Right cardiac atrium (tissue), 5 donors: ENCODE data around the gene UNC5A. TPM values are rescaled to one million over a fixed set of nuclear protein-coding genes. Genes with fewer than 3 reads are reported as not detected.

ENCODE experiments used
- ATAC-seq, 2 donors: fragments of 200-7000 bp; cut with Tn5 transposase; one replicate each; pipeline versions ENCODE4 v1.8.0 to v1.9.1; 2020; ENCODE audit warnings: moderate library complexity in 2 of 2, mild to moderate bottlenecking in 1 of 2
- DNase-seq, 3 donors: peaks; one replicate each; pipeline ENCODE4 v3.0.0-alpha.2; 2020
- H3K27ac ChIP-seq: one replicate; pipeline ENCODE4 v1.5.1; 2013; ENCODE audit warnings: mild to moderate bottlenecking, low read length, control low read depth, moderate library complexity
- H3K27me3 ChIP-seq: one replicate; pipeline ENCODE4 v1.6.1; 2013; ENCODE audit not compliant: control insufficient read depth, insufficient read depth
- H3K4me1 ChIP-seq: one replicate; pipeline ENCODE4 v1.6.1; 2013; ENCODE audit warnings: low read length; ENCODE audit not compliant: control insufficient read depth, insufficient read depth
- H3K4me3 ChIP-seq: one replicate; pipeline ENCODE4 v1.5.1; 2013; ENCODE audit warnings: low read length, control low read depth
- H3K9me3 ChIP-seq: one replicate; pipeline ENCODE4 v1.6.1; 2013; ENCODE audit warnings: low read length; ENCODE audit not compliant: control insufficient read depth
- WGBS: extraction: QIAGEN DNeasy Blood & Tissue Kit; methylation state at CpG from one replicate; pipeline ENCODE4 v1.1.7; 2013; 5-methylcytosine and 5-hydroxymethylcytosine counted together
- intact Hi-C, 4 donors: fragments of 100-400 bp; cut with DNase I; formaldehyde crosslinking; loops; one replicate each; pipeline versions ENCODE4 v1.11.0 to v1.14.0; 2022 to 2023
- polyA plus RNA-seq: library from polyadenylated mRNA; stranded (reverse); fragments of 200-250 nt; gene quantifications from one replicate; pipeline ENCODE4 v1.2.3, GENCODE V29; 2013
- total RNA-seq, 4 donors: library from RNA; stranded (reverse); fragmentation: NEBNext Ultra II Directional; extraction: Animal tissue kit (Norgen Biotek cat#: 25700); gene quantifications; one replicate each; pipeline ENCODE4 v1.2.1, GENCODE V29; 2021
- donor health status: healthy with polysubstance abuse.
- donor health status: DM: no; HTN: yes; CAD: no.
- donor health status: DM: no; HTN: no; CAD: no.
- donor health status: DM: no; HTN: yes; CAD: no; lungs with severe emphysema.
- donor health status: DM: yes; HTN: yes; CAD: no.

Gene UNC5A
- total and polyA plus RNA-seq, 5 donors = 0.17 to 0.85 (median 0.62) TPM

DNA sequence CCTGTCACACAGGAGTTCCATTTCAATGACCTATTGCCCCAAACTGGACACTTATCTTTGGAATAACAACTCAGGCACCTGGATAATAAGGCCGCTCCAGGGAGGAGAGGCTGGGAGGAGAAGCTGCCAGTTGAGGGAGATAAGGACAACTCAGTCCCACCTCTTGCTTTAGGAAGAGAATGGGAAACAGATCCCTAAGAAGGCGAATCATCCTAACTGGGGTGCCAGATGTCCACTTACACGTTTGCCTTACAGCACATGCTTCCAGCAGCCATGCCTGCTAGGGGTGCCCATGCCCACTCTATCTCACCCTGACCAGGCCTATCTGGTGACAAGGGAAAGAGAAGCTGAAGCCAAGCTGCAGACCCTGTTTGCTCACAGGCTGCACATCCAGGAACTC, 82.3 kb downstream of the UNC5A start:
- ATAC-seq = no peak
- DNase-seq = no peak
- intact Hi-C loops = no loop called here
- no peaks in the 10 kb centered on the region for H3K4me1 ChIP-seq
- 46% methylated on average over 3 of the region's 3 CpGs for WGBS
- no peak overlapping the region for H3K4me3 ChIP-seq
- H3K27ac ChIP-seq = no peak overlapping the region
- no peaks in the 10 kb centered on the region for H3K27me3 ChIP-seq
- H3K9me3 ChIP-seq = no peaks in the 10 kb centered on the region

DNA sequence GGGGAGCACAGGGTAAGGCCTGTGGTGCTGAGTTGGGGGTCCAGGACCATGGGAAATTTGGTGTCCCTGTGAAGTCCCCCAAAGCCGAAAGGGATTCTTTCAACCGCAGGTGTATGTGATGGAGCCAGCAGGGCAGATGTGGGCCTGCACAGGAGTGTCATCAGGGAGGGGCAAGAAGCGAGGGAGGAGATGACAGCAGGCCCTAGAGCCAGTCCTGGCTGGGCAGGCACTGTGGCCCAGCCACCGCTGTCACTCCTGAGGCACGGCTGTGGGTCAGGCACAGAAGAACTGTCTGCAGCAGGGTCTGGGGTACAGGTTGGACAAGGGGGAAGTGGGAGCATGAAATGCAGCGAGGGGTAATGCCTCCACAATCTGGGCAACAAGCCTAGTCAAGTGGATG, 83.9 kb downstream of the UNC5A start:
- Histone ChIP-seq H3K4me1 (no peaks in the 10 kb centered on the region), H3K4me3 (no peak overlapping the region), H3K27me3 (no peaks in the 10 kb centered on the region), H3K9me3 (no peaks in the 10 kb centered on the region), H3K27ac (no peak overlapping the region)
- ATAC-seq = no peak
- 92% methylated on average over 6 of the region's 6 CpGs for WGBS
- no peak for DNase-seq
- intact Hi-C loops = no loop called here

DNA sequence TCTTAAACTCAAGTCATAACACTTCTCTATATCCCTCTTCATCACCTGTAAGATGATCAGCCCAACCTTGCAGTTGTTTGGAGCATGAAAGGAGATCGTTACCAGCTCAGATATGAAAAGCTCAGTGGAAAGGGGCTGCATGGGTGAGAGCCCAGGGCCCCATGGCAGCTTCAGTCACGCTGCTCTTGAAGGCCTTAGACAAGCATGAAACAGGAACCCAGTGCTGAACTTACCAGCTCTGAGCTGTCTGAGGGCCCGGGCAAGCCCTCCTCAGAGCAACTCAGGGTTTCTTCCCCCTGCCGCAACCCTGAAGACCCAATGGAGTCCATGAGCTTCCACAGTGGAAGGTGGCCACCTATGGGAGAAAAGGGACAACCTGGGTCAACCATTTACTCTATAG, 85.5 kb downstream of the UNC5A start:
- no peaks in the 10 kb centered on the region for H3K27me3 ChIP-seq
- WGBS = 84% methylated on average over 4 of the region's 4 CpGs
- H3K4me3 ChIP-seq = no peak overlapping the region
- intact Hi-C loops = no loop called here
- no peak overlapping the region for H3K27ac ChIP-seq
- DNase-seq (no peak), ATAC-seq (no peak)
- no peaks in the 10 kb centered on the region for H3K9me3 ChIP-seq
- no peaks in the 10 kb centered on the region for H3K4me1 ChIP-seq

DNA sequence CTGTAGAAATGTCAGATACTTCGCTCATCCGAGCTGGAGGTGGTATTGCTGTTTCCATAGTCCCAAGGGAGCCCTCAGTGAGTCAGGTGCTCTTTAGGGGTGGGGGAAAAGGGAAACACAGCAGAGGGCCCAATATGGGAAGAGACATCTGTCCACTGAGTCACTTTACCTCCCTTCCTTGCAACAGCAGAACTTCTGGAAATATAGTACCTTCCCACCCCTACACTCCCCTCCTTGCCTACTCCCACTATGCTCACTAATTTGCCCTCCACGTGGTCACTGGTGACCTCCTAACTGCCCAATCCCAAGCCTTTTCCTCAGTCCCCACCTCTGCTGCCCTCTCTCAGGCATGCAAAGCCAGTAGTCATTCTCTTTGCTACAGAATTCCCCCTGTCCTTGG, 86.9 kb downstream of the UNC5A start:
- WGBS = 59% methylated on average over 3 of the region's 3 CpGs
- H3K9me3 ChIP-seq = no peaks in the 10 kb centered on the region
- H3K27ac ChIP-seq = no peak overlapping the region
- no peaks in the 10 kb centered on the region for H3K27me3 ChIP-seq
- intact Hi-C loops = no loop called here
- no peaks in the 10 kb centered on the region for H3K4me1 ChIP-seq
- no peak overlapping the region for H3K4me3 ChIP-seq
- DNase-seq = no peak
- no peak for ATAC-seq

DNA sequence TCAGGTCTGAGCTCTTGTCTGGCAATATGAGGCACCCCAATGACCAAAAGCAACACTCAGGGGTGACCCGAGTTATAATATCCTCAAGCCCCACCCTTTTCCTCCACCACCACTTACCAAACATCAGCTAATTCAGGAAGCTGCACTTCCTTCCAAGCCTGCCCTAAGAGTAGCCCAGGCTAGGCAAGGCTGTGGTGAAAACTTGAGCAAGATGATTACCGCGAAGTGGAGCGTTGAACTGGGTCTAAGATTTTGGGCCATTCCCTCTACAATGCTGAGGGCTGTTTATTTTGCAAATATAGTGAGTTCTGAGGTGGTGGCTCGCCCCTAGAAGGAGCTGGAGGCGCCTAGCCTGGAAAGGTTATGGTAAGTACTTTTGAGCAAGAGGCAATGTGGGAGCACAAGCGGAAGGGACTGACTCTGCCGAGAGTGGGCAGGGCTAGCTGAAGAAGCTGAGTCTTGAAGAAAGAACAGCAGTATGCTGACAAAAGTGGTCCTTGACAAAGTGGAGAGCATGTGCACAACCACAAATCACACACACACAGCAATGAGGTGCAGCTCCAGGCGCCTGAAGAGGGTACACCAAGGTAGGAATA, 89.0 kb downstream of the UNC5A start, which contains the start of gene HK3:
TSS of gene HK3 (minus strand) at position 51 of the 596 bp plus-strand sequence. CDS start 3,187 bp downstream, outside the sequence.
- intact Hi-C loops = no loop called here
- 62% methylated on average over 9 of the region's 9 CpGs for WGBS
- DNase-seq (no peak), ATAC-seq (peak; percentile 50 to 69)
- Histone ChIP-seq H3K4me3 (peak within 1 kb of the TSS; percentile 18), H3K27me3 (no peaks in the 10 kb centered on the region), H3K9me3 (no peaks in the 10 kb centered on the region), H3K4me1 (no peaks in the 10 kb centered on the region), H3K27ac (no peak within 1 kb of the TSS)

DNA sequence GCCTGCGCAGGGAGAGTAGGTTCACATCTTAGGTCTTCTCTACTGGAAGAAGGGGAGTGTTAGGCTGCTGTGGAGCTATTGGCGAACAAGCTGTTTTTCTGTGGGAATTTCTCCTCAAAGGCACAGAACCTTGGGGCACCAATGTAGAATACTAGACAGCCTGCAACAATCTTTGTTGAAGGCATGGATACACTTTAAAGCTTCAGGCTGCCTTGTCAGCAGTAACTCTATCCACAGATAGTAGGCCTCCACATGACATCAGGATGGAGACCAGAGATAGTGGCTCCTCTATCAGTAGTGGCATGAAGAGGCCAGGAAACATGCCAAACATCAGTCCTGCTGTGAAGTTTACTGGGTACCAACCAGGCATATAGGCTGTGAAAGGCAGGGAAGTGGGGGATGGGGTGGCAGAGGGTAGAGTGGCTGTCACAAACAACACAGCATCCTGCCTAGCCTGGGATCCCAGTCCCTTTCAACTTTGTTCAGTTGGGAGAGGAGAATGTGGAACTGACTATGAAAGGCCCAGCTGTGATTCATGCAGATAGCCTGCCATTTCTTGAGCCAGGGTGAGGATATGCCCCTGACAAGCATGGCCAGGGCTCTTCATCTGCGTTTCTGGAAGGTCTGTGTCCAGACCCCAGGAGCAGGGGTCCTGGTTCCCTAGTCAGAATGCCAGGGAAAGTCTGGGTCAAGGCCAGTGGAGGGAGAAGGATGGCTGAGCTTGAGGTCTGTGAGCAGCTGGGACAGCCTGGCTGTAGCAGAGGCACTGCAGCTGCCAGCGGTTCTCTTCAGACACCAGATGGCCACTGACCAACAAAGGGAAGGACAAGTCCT, 89.8 kb downstream of the UNC5A start:
- intact Hi-C loops = no loop called here
- ATAC-seq = peak in 1 of 2 donors; percentile 23
- Histone ChIP-seq H3K4me3 (no peak overlapping the region), H3K27ac (no peak overlapping the region), H3K27me3 (no peaks in the 10 kb centered on the region), H3K9me3 (no peaks in the 10 kb centered on the region), H3K4me1 (no peaks in the 10 kb centered on the region)
- WGBS = 81% methylated on average over 4 of the region's 4 CpGs
- DNase-seq = no peak

DNA sequence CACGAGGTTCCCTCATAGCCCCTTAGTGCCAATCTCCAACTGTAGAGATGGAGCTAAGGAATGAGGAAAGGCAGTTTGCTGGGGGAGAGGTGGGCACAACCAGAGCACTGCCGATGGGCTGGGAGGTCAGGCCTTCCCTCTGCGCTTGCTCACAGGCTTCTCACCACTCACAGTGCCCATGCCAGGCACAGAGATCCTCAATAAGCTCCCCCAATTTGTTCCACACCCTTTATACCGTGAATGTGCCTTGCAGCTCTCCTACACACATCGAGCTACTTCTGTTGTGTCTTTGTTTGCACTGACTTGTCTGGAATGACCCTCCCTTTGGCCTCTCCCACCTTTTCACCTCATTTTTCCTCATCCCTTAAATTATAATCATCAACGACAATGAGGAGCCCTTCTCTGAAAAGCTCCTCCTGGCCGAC, 90.4 kb downstream of the UNC5A start:
- intact Hi-C loops = no loop called here
- H3K27me3 ChIP-seq = no peaks in the 10 kb centered on the region
- no peaks in the 10 kb centered on the region for H3K9me3 ChIP-seq
- ATAC-seq = no peak
- H3K27ac ChIP-seq = no peak overlapping the region
- no peak for DNase-seq
- H3K4me1 ChIP-seq = no peaks in the 10 kb centered on the region
- WGBS = 82% methylated on average over 7 of the region's 7 CpGs
- H3K4me3 ChIP-seq = no peak overlapping the region

DNA sequence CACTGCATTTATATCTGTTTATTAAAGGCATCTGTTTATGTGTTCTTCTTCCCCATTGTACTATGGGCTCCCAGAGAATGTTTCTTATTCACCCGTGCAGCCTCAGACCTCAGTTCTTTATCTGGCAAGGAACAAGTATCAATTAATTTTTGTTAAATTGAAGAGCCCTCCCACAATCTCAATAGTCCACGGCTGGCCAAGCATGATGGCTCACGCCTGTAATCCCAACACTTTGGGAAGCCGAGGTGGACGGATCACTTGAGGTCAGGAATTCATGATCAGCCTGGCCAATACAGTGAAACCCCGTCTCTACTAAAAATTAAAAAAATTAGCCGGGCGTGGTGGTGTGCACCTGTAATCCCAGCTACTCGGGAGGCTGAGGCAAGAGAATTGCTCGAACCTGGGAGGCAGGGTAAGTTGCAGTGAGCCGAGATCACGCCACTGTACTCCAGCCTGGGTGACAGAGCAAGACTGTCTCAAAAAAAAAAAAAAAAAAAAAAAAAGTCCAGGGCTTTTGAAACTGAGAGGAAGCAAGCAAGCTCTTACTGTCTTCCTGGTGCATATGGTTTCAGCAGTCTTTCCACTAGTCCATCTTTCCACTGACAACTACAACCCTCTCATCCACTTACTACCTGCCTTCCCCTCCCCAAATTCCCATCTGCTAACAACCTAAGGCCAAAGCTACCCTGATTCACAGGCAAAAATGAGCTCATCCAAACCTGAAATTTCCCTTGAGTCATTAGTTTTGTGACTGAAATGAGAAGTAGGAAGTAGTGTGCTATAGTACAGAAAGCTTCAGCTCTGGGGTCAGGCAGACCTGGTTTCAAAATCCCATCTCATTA, 91.1 kb downstream of the UNC5A start:
- Histone ChIP-seq H3K27ac (no peak overlapping the region), H3K27me3 (no peaks in the 10 kb centered on the region), H3K4me1 (no peaks in the 10 kb centered on the region), H3K4me3 (no peak overlapping the region), H3K9me3 (no peaks in the 10 kb centered on the region)
- no peak for ATAC-seq
- no peak for DNase-seq
- 89% methylated on average over 12 of the region's 12 CpGs for WGBS
- intact Hi-C loops = no loop called here

DNA sequence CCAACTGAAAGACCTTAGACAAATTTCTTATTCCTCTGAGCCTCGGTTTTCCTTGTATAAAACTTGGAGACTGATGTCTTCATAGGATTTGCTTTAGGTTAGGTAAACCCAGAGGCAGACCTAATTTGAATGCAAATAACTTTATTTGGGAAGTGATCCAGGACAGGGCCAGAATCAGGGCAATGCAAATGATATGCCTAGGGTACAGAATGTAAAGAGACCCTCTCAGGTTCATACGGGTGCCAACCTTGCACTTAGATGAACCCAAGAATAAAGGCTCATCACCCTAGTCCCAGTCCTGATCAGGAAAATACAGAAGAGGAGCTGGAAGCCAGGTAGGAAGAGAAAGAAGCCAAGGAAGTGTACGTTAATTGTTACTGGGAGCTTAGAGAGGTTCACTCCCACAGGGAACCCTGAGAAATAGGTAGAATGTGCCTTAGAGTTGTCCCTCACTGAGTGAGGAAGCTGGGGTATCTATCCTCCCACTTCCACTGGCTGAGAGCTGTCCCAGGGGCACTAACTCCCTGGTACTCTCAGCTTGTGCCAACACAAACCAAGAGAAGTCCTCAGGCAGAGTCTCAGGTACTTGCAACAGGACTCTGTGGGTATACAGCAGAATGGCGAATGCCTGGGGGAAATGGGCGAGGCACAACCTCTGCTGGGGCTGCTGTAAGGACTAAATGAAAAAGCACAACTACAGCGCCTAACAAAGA, 91.9 kb downstream of the UNC5A start:
- H3K27me3 ChIP-seq = no peaks in the 10 kb centered on the region
- intact Hi-C loops = no loop called here

DNA sequence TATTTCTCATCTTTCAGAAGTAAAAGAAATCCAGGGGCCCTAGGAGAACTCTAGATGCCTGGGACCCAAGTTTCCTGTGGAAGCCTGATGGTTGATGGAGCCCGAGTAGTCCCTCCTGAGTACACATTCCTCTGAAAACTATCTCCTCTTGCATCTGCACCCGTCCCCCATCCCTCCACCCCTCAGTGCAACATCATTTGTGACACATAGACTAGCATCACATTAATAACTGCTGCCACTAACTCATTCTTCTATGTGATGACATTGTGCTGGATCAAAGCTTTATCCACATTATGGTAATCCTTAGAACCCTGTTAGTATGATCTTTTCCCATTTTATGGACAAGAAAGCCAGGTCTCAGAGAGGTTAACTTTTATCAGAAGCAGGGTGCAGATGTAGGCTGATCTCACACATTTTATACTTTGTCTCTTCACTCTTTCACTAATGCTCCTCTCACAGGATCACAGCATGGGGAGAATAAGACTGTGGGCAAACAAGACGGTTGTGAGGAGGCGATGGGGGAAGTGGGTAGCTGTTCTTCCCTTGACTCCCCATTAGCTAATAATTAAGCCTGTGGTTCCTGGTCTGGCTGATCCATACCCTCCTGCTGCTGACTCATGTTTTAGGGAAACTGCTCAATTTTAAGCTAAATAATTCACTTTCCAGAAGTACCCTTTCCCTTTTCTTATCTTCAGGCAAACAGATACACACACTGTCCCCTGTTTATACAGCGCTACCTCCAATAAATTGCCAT, 92.7 kb downstream of the UNC5A start:
- DNase-seq (no peak), ATAC-seq (no peak)
- Histone ChIP-seq H3K27ac (no peak overlapping the region), H3K27me3 (no peaks in the 10 kb centered on the region), H3K9me3 (no peaks in the 10 kb centered on the region), H3K4me3 (no peak overlapping the region), H3K4me1 (no peaks in the 10 kb centered on the region)
- intact Hi-C loops = no loop called here
- WGBS = 88% methylated on average over 5 of the region's 5 CpGs

More for the DNA sequence above, 91.9 kb downstream of the UNC5A start:
- H3K4me3 ChIP-seq = no peak overlapping the region
- H3K27ac ChIP-seq = no peak overlapping the region
- no peaks in the 10 kb centered on the region for H3K4me1 ChIP-seq
- DNase-seq = no peak
- ATAC-seq = no peak
- H3K9me3 ChIP-seq = no peaks in the 10 kb centered on the region
- WGBS = 89% methylated on average over 6 of the region's 6 CpGs
